HL-60 (cell line): ENCODE measurements around the gene OR4D1.

ENCODE experiments used
- POLR2AphosphoS5 ChIP-seq: IDR thresholded peaks from 2 replicates; pipeline ENCODE4 v1.6.1; 2012; ENCODE audit warnings: low read depth
- TF ChIP-seq, protein P1 (sequence below): IDR thresholded peaks from one replicate; pipeline ENCODE4 v1.5.1; 2011; ENCODE audit warnings: low read length, control low read depth, inconsistent platforms; ENCODE audit not compliant: insufficient read depth
- TF ChIP-seq, protein P2 (sequence below): IDR thresholded peaks from 2 replicates; pipeline ENCODE4 v1.6.1; 2012; ENCODE audit warnings: low read depth; ENCODE audit not compliant: insufficient replicate concordance

DNA sequence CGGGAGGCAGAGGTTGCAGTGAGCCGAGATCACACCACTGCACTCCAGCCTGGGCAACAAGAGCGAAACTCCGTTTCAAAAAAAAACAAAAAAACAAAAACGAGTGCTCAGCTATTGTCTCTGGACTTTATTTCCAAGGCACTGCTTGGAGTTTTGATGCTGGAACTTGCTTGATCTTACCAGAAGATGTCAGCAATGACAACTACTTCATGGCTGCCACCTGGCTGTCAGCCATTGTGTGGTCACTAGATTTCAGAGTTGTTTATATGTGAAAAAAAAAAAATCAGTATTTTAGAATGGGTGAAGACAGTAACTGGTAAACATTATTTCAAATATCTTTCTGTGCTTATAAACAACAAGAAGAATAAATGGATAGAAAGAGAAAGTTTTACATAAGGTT, 26.3 kb upstream of the OR4D1 start:
- TF ChIP-seq, protein P1, sequence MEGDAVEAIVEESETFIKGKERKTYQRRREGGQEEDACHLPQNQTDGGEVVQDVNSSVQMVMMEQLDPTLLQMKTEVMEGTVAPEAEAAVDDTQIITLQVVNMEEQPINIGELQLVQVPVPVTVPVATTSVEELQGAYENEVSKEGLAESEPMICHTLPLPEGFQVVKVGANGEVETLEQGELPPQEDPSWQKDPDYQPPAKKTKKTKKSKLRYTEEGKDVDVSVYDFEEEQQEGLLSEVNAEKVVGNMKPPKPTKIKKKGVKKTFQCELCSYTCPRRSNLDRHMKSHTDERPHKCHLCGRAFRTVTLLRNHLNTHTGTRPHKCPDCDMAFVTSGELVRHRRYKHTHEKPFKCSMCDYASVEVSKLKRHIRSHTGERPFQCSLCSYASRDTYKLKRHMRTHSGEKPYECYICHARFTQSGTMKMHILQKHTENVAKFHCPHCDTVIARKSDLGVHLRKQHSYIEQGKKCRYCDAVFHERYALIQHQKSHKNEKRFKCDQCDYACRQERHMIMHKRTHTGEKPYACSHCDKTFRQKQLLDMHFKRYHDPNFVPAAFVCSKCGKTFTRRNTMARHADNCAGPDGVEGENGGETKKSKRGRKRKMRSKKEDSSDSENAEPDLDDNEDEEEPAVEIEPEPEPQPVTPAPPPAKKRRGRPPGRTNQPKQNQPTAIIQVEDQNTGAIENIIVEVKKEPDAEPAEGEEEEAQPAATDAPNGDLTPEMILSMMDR = no peak
- no peak for TF ChIP-seq POLR2AphosphoS5
- TF ChIP-seq, protein P2, sequence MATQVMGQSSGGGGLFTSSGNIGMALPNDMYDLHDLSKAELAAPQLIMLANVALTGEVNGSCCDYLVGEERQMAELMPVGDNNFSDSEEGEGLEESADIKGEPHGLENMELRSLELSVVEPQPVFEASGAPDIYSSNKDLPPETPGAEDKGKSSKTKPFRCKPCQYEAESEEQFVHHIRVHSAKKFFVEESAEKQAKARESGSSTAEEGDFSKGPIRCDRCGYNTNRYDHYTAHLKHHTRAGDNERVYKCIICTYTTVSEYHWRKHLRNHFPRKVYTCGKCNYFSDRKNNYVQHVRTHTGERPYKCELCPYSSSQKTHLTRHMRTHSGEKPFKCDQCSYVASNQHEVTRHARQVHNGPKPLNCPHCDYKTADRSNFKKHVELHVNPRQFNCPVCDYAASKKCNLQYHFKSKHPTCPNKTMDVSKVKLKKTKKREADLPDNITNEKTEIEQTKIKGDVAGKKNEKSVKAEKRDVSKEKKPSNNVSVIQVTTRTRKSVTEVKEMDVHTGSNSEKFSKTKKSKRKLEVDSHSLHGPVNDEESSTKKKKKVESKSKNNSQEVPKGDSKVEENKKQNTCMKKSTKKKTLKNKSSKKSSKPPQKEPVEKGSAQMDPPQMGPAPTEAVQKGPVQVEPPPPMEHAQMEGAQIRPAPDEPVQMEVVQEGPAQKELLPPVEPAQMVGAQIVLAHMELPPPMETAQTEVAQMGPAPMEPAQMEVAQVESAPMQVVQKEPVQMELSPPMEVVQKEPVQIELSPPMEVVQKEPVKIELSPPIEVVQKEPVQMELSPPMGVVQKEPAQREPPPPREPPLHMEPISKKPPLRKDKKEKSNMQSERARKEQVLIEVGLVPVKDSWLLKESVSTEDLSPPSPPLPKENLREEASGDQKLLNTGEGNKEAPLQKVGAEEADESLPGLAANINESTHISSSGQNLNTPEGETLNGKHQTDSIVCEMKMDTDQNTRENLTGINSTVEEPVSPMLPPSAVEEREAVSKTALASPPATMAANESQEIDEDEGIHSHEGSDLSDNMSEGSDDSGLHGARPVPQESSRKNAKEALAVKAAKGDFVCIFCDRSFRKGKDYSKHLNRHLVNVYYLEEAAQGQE = peak; percentile 52
